MM.1S (cell line): Measurements from ENCODE around the gene ISOC2.
A peak's percentile ranks its signal among the peaks of the same experiment; 100 is the strongest.

ENCODE experiments used
- DNase-seq: peaks from one replicate; pipeline ENCODE4 v3.0.0-alpha.2; 2015
- H2AFZ ChIP-seq: fragments of 300-600 bp; sonication (generic); 2 replicates; pipeline ENCODE4 v1.6.0; 2016; ENCODE audit warnings: antibody characterized with exemption, low read length
- H3F3A ChIP-seq: fragments of 300-600 bp; sonication (generic); 2 replicates; pipeline ENCODE4 v1.6.1; 2016; ENCODE audit warnings: mild to moderate bottlenecking, antibody characterized with exemption, low read length, moderate library complexity, mixed read lengths; ENCODE audit not compliant: insufficient read depth
- H3K27ac ChIP-seq: fragments of 300-600 bp; sonication (generic); 2 replicates; pipeline ENCODE4 v1.5.1; 2016; ENCODE audit warnings: mild to moderate bottlenecking, low read length
- H3K27me3 ChIP-seq: fragments of 300-600 bp; sonication (generic); replicated peaks from 2 replicates; pipeline ENCODE4 v1.6.0; 2016; ENCODE audit warnings: low read length; ENCODE audit not compliant: insufficient read depth
- H3K36me3 ChIP-seq: fragments of 300-600 bp; sonication (generic); replicated peaks from 2 replicates; pipeline ENCODE4 v1.6.1; 2016; ENCODE audit warnings: mild to moderate bottlenecking, low read length, mixed read lengths; ENCODE audit not compliant: insufficient read depth
- H3K4me1 ChIP-seq: fragments of 300-600 bp; sonication (generic); 2 replicates; pipeline ENCODE4 v1.6.1; 2016; ENCODE audit warnings: low read length, mixed read lengths
- H3K4me2 ChIP-seq: fragments of 300-600 bp; sonication (generic); 2 replicates; pipeline ENCODE4 v1.6.0; 2016; ENCODE audit warnings: low read depth, low read length
- H3K4me3 ChIP-seq: fragments of 300-600 bp; sonication (generic); 2 replicates; pipeline ENCODE4 v1.5.1; 2016; ENCODE audit warnings: low read length, mixed read lengths
- H3K79me2 ChIP-seq: fragments of 300-600 bp; sonication (generic); 2 replicates; pipeline ENCODE4 v1.6.1; 2016; ENCODE audit warnings: mixed run types, low read length, mixed read lengths
- H3K9ac ChIP-seq: fragments of 300-600 bp; sonication (generic); 2 replicates; pipeline ENCODE4 v1.6.1; 2016; ENCODE audit warnings: low read length, mixed read lengths
- H3K9me2 ChIP-seq: fragments of 300-600 bp; sonication (generic); replicated peaks from 2 replicates; pipeline ENCODE4 v1.6.1; 2016; ENCODE audit warnings: mild to moderate bottlenecking, low read length, mixed read lengths; ENCODE audit not compliant: insufficient read depth
- H3K9me3 ChIP-seq: fragments of 300-600 bp; sonication (generic); replicated peaks from 2 replicates; pipeline ENCODE4 v1.6.1; 2016; ENCODE audit warnings: mild to moderate bottlenecking, low read length, mixed read lengths; ENCODE audit not compliant: insufficient read depth
- H4K20me1 ChIP-seq: fragments of 300-600 bp; sonication (generic); 2 replicates; pipeline ENCODE4 v1.6.1; 2016; ENCODE audit warnings: mild to moderate bottlenecking, low read length, moderate library complexity, mixed read lengths; ENCODE audit not compliant: insufficient read depth
- CTCF ChIP-seq: fragments of 300-600 bp; sonication (generic); IDR thresholded peaks from 2 replicates; pipeline ENCODE4 v1.5.1; 2016; ENCODE audit warnings: antibody characterized with exemption, low read length, mixed read lengths
- EZH2 ChIP-seq: fragments of 300-600 bp; sonication (generic); optimal IDR thresholded peaks from 2 replicates; pipeline ENCODE3; 2017; ENCODE audit warnings: low read depth, mild to moderate bottlenecking, antibody characterized with exemption, low read length, mixed read lengths
- EZH2phosphoT487 ChIP-seq: fragments of 300-600 bp; sonication (generic); IDR thresholded peaks from 2 replicates; pipeline ENCODE4 v1.6.1; 2018; ENCODE audit warnings: antibody characterized with exemption, low read length

The ISOC2 gene

GRCh38 chr19:55456347-55456746, 5.1 kb downstream of the ISOC2 start:
- Histone ChIP-seq H3K27me3 (peaks cover 10% of the 10 kb centered on the region), H2AFZ (no peak overlapping the region), H3K4me3 (no peak overlapping the region), H3F3A (0 out of 2 replicates have a peak, but pooled peaks cover 4% of the 10 kb centered on the region), H3K4me2 (no peak overlapping the region), H3K36me3 (no peaks in the 10 kb centered on the region), H3K9me3 (no peaks in the 10 kb centered on the region), H4K20me1 (no peaks in the 10 kb centered on the region), H3K27ac (no peak overlapping the region), H3K4me1 (no peaks in the 10 kb centered on the region), H3K9ac (no peak overlapping the region), H3K79me2 (peaks cover 3% of the 10 kb centered on the region; the same call in 1 of the 2 replicates), H3K9me2 (no peaks in the 10 kb centered on the region)
- DNase-seq = no peak
- TF ChIP-seq EZH2phosphoT487 (no peak), CTCF (no peak), EZH2 (no peak)

GRCh38 chr19:55455576-55456235, 5.7 kb downstream of the ISOC2 start:
- Histone ChIP-seq H3K4me2 (no peak overlapping the region), H3K9me3 (no peaks in the 10 kb centered on the region), H3K27me3 (peaks cover 12% of the 10 kb centered on the region), H3K9ac (no peak overlapping the region), H3F3A (0 out of 2 replicates have a peak, but pooled peaks cover 4% of the 10 kb centered on the region), H3K36me3 (no peaks in the 10 kb centered on the region), H2AFZ (no peak overlapping the region), H3K79me2 (no peaks in the 10 kb centered on the region), H3K9me2 (no peaks in the 10 kb centered on the region), H3K4me1 (no peaks in the 10 kb centered on the region), H3K4me3 (no peak overlapping the region), H4K20me1 (no peaks in the 10 kb centered on the region), H3K27ac (no peak overlapping the region)
- no peak for TF ChIP-seq CTCF
- TF ChIP-seq EZH2 = no peak
- TF ChIP-seq EZH2phosphoT487 = no peak
- DNase-seq = no peak

- Histone ChIP-seq H3K9me2 (no peaks in the 10 kb centered on the region), H3K4me3 (no peak overlapping the region), H3F3A (no peaks in the 10 kb centered on the region), H3K9ac (no peak overlapping the region), H4K20me1 (no peaks in the 10 kb centered on the region), H3K4me1 (no peaks in the 10 kb centered on the region), H3K4me2 (no peak overlapping the region), H3K27me3 (peaks cover 17% of the 10 kb centered on the region), H2AFZ (no peak overlapping the region), H3K79me2 (no peaks in the 10 kb centered on the region), H3K27ac (no peak overlapping the region), H3K36me3 (no peaks in the 10 kb centered on the region), H3K9me3 (no peaks in the 10 kb centered on the region)
- DNase-seq = no peak
- TF ChIP-seq EZH2 (no peak), CTCF (peak; percentile 67), EZH2phosphoT487 (no peak)
Observed at GRCh38 chr19:55454787-55455243, 6.6 kb downstream of the ISOC2 start.
